ENCODE results near the gene CCNK.

GRCh38 chr14:99463974-99464373 lies 17.2 kb upstream of the CCNK start:
- TF ChIP-seq, protein P1, sequence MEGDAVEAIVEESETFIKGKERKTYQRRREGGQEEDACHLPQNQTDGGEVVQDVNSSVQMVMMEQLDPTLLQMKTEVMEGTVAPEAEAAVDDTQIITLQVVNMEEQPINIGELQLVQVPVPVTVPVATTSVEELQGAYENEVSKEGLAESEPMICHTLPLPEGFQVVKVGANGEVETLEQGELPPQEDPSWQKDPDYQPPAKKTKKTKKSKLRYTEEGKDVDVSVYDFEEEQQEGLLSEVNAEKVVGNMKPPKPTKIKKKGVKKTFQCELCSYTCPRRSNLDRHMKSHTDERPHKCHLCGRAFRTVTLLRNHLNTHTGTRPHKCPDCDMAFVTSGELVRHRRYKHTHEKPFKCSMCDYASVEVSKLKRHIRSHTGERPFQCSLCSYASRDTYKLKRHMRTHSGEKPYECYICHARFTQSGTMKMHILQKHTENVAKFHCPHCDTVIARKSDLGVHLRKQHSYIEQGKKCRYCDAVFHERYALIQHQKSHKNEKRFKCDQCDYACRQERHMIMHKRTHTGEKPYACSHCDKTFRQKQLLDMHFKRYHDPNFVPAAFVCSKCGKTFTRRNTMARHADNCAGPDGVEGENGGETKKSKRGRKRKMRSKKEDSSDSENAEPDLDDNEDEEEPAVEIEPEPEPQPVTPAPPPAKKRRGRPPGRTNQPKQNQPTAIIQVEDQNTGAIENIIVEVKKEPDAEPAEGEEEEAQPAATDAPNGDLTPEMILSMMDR (IDR thresholded peaks at IDR 0.05): no peak
- TF ChIP-seq, protein P2, sequence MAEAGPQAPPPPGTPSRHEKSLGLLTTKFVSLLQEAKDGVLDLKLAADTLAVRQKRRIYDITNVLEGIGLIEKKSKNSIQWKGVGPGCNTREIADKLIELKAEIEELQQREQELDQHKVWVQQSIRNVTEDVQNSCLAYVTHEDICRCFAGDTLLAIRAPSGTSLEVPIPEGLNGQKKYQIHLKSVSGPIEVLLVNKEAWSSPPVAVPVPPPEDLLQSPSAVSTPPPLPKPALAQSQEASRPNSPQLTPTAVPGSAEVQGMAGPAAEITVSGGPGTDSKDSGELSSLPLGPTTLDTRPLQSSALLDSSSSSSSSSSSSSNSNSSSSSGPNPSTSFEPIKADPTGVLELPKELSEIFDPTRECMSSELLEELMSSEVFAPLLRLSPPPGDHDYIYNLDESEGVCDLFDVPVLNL (CRISPR knock-in tag; IDR thresholded peaks at IDR 0.05; ENCODE audit: borderline replicate concordance, low read depth): no peak
- TF ChIP-seq, protein P3, sequence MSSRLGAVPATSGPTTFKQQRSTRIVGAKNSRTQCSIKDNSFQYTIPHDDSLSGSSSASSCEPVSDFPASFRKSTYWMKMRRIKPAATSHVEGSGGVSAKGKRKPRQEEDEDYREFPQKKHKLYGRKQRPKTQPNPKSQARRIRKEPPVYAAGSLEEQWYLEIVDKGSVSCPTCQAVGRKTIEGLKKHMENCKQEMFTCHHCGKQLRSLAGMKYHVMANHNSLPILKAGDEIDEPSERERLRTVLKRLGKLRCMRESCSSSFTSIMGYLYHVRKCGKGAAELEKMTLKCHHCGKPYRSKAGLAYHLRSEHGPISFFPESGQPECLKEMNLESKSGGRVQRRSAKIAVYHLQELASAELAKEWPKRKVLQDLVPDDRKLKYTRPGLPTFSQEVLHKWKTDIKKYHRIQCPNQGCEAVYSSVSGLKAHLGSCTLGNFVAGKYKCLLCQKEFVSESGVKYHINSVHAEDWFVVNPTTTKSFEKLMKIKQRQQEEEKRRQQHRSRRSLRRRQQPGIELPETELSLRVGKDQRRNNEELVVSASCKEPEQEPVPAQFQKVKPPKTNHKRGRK (CRISPR knock-in tag; IDR thresholded peaks at IDR 0.05; ENCODE audit: borderline replicate concordance): no peak
- TF ChIP-seq CREM (CRISPR knock-in tag; IDR thresholded peaks at IDR 0.05) (no peak), GABPB1 (CRISPR knock-in tag; IDR thresholded peaks at IDR 0.05) (no peak), ESRRA (CRISPR knock-in tag; IDR thresholded peaks at IDR 0.05; ENCODE audit: borderline replicate concordance) (no peak), NR3C1 (CRISPR knock-in tag; conservative IDR thresholded peaks at IDR 0.05; ENCODE audit: low read depth) (no peak)
- TF ChIP-seq, protein P4, sequence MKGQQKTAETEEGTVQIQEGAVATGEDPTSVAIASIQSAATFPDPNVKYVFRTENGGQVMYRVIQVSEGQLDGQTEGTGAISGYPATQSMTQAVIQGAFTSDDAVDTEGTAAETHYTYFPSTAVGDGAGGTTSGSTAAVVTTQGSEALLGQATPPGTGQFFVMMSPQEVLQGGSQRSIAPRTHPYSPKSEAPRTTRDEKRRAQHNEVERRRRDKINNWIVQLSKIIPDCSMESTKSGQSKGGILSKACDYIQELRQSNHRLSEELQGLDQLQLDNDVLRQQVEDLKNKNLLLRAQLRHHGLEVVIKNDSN (CRISPR knock-in tag; IDR thresholded peaks at IDR 0.05): no peak

Data from WTC11 (cell line).